ENCODE results near the gene AP4M1. TPM values are rescaled to one million over a fixed set of nuclear protein-coding genes. Genes with fewer than 3 reads are reported as not detected.

Gene AP4M1
- total and polyA plus RNA-seq, 9 of the 15 experiments (the other 6 are each of a cell fraction or from before 2014, with no cell fraction given): 1.3 to 30.9 (median 14.1) TPM

GRCh38 chr7:100130608-100131453 lies 29.4 kb downstream of the AP4M1 start (continued):
- TF ChIP-seq ZFX (CRISPR knock-in tag; IDR thresholded peaks at IDR 0.05) (no peak), ZBTB11 (CRISPR knock-in tag; IDR thresholded peaks at IDR 0.05) (no peak; a peak in 1 of 6 replicates), TCFL5 (CRISPR knock-in tag; conservative IDR thresholded peaks at IDR 0.05) (0 out of 2 replicates have a peak, but pooled peaks have one; percentile 23), OTX1 (CRISPR knock-in tag; IDR thresholded peaks at IDR 0.05) (no peak), ZNF740 (CRISPR knock-in tag; IDR thresholded peaks at IDR 0.05) (no peak), ZNF740 (tag; IDR thresholded peaks at IDR 0.05) (no peak), MYBL2 (IDR thresholded peaks at IDR 0.05; ENCODE audit: low read depth) (no peak), MYBL2 (CRISPR knock-in tag; IDR thresholded peaks at IDR 0.05; ENCODE audit: borderline replicate concordance) (no peak), TRIM24 (IDR thresholded peaks at IDR 0.05) (peak in 1 of 2 experiments; percentile 28; a peak in 1 of 4 replicates), CBX3 (IDR thresholded peaks at IDR 0.05; ENCODE audit: borderline replicate concordance in 1 of 2, low read length in 2 of 2) (no peak), POLR2AphosphoS5 (IDR thresholded peaks at IDR 0.05; ENCODE audit: control insufficient read depth, insufficient read depth, low read depth, low read length) (no peak), RBFOX2 (IDR thresholded peaks at IDR 0.05; ENCODE audit: low read depth, low read length) (peak; percentile 64), FOXK1 (CRISPR knock-in tag; IDR thresholded peaks at IDR 0.05; ENCODE audit: borderline replicate concordance) (no peak), MXI1 (IDR thresholded peaks at IDR 0.05; ENCODE audit: low read depth, low read length) (no peak), ELK1 (CRISPR knock-in tag; IDR thresholded peaks at IDR 0.05) (no peak), NFYB (IDR thresholded peaks at IDR 0.05; ENCODE audit: extremely low read depth, insufficient read length) (no peak), HDAC8 (tag; IDR thresholded peaks at IDR 0.05) (no peak), ZNF12 (CRISPR knock-in tag; IDR thresholded peaks at IDR 0.05) (no peak), FOS (IDR thresholded peaks at IDR 0.05; ENCODE audit: extremely low read depth, insufficient read length) (no peak), HMGN3 (IDR thresholded peaks at IDR 0.05; ENCODE audit: borderline replicate concordance, extremely low read depth, insufficient read length, low read depth, low read length) (no peak)

Measured in K562 (cell line).